Choroid plexus epithelial cell (primary cell): ENCODE results near the gene AQP10.

Experiments
- DNase-seq: peaks from one replicate; pipeline ENCODE4 v3.0.0-alpha.2; 2010; ENCODE audit warnings: low read depth
- H3K4me3 ChIP-seq: 2 replicates; pipeline ENCODE4 v1.5.1; 2011; ENCODE audit warnings: low read depth, mild to moderate bottlenecking, control low read depth, low read length, moderate library complexity
- TF ChIP-seq, protein P1 (sequence below): conservative IDR thresholded peaks from 2 replicates; pipeline ENCODE4 v1.5.1; 2011; ENCODE audit warnings: low read depth, mild to moderate bottlenecking, control low read depth, inconsistent platforms, low read length, moderate library complexity

The AQP10 gene

DNA sequence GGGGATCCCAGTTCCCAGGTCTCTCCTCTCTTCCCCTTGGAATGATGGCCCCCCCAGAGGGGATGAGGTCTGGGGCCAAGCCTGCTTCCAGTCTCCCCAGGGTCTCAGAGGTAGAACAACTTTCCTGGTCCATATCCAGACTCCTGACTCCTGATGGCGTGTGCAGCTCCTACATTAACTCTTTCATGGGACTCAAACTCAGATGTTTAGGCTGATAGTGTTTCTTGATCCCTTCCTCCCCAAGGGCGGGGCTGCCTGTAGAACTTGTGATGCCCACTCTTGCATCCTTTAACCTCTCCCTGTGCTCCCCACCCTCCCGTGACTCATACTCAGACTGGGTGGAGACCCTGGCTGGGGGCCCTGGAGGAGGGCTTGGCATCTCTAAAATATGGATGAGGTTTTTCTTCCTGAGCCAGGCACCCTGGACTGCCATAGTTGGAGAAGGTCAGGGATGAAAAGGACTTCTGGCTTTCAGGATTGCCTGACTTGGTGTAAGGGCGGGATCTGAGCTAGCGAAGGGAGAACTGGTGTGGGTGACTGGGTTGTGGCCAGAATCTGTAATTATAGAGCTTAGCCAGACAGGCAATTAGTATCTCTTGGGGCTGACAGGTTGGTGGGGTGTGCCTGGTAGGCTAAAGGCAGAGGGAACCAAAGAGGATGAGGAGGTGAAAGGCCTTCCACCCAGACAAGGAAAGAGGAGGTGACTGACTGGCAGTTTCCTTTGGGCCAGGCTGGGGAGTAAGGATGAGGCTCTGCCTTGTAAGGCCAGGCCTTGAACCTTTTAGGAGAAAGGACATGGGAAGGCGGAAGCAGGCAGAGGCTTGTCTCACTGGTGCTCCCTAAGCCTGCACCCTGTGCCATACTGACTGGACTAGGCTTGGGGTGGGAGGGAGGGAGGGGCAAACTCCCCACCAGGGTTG, 5.9 kb downstream of the AQP10 start:
- TF ChIP-seq, protein P1, sequence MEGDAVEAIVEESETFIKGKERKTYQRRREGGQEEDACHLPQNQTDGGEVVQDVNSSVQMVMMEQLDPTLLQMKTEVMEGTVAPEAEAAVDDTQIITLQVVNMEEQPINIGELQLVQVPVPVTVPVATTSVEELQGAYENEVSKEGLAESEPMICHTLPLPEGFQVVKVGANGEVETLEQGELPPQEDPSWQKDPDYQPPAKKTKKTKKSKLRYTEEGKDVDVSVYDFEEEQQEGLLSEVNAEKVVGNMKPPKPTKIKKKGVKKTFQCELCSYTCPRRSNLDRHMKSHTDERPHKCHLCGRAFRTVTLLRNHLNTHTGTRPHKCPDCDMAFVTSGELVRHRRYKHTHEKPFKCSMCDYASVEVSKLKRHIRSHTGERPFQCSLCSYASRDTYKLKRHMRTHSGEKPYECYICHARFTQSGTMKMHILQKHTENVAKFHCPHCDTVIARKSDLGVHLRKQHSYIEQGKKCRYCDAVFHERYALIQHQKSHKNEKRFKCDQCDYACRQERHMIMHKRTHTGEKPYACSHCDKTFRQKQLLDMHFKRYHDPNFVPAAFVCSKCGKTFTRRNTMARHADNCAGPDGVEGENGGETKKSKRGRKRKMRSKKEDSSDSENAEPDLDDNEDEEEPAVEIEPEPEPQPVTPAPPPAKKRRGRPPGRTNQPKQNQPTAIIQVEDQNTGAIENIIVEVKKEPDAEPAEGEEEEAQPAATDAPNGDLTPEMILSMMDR: no peak
- peak overlapping the region; percentile 76 for H3K4me3 ChIP-seq
- peak; percentile 34 for DNase-seq

DNA sequence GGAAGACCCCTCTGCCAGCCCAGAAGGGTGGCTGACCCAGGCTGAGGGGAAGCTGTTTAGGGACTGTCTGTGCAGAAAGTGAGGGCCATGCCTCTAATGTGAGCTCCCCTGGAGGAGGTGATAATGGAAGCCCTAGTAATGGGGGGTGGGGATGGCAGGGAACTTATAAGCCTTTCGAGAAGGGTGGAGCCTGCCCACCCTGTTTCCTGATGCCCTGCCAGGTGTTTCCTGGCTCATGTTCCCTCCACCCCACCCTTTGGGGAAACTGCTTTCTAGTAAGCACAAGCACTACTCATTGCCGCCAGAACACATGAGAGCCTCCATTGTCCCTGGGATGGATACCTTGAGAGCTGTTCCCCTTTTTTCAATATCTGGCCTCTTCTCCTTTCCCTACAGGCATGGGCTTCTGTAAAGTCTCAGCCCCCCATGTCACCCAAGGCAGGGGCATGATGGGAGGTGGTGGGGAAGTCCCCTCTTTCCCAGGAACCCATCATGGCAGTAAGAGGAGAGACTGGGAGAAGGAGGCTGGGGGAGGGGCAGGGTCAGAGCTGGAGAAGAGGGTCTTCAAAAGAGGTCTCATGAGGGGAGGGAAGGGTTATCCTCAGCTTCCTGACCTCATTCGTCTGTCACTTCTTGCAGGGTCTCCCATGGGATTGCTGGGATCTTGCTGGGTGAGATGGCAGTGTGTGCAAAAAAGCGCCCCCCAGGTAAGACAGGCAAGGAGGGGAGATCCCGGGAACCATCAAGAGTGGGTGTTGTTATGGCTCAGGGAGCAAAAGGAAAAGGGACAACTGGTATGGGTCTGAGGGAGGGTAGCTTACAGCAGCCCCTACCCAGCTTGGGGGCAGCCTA, 6.8 kb downstream of the AQP10 start:
- TF ChIP-seq, protein P1: no peak
- peak overlapping the region; percentile 50 for H3K4me3 ChIP-seq
- no peak for DNase-seq

DNA sequence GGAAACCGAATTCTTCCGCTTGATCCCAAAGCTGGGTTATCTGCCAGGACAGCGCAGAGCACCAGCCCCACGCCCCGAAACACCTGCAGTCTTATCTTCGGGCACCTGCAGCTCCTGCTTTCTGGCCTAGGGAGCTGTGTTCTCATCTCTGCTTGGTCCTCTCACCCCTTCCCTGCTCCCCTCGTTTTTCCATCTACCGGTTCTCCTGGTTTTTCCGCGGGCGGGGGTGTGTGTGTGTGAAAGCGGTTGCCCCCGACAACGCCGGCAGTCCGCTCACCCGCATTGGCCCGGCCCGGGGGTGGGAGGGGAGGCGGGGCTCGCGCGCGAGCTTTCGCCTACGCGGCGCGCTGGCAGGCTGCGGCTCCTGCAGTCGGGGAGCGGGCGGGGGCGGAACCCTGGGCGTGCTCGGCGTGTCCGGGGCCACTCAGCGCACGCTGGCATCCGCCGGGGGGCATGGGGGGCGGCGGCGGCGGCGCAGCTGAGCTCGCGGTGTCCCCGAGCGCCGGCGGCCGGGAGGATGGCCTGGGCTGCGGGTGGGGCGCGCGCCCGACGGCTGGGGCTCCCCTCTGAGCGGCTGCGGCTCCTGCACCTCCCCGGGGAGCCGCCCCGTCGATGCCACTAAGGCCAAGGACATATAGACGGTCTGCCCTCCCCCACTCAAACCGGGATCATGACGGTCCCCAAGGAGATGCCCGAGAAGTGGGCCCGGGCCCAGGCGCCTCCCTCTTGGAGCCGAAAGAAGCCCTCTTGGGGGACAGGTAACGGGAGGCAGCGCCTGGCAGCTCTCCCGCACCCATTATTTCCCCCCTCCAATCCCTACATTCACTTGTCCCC, 7.6 kb downstream of the AQP10 start:
- peak overlapping the region; percentile 50 for H3K4me3 ChIP-seq
- peak; percentile 59 for DNase-seq
- TF ChIP-seq, protein P1: no peak

DNA sequence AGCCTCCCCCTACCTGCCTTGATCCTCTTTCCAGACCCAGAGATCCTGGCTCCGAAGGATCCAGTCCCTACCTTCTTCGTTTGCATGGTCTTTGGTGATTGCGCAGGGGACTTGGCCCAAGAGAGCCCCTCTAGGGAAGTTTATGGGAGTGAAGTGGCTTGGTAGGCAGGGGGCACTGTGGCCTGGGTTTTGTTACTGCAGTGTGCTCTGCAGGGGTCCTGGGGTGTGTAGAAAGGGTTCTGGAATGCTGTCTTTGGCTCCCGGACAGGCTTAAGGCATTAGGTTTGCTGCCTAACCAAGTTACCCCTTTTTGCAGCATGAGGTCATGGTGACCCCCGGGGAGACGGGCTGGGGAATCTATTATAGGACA, 8.2 kb downstream of the AQP10 start:
- TF ChIP-seq, protein P1: peak; percentile 69
- H3K4me3 ChIP-seq: peak overlapping the region; percentile 50
- peak; percentile 84 for DNase-seq

DNA sequence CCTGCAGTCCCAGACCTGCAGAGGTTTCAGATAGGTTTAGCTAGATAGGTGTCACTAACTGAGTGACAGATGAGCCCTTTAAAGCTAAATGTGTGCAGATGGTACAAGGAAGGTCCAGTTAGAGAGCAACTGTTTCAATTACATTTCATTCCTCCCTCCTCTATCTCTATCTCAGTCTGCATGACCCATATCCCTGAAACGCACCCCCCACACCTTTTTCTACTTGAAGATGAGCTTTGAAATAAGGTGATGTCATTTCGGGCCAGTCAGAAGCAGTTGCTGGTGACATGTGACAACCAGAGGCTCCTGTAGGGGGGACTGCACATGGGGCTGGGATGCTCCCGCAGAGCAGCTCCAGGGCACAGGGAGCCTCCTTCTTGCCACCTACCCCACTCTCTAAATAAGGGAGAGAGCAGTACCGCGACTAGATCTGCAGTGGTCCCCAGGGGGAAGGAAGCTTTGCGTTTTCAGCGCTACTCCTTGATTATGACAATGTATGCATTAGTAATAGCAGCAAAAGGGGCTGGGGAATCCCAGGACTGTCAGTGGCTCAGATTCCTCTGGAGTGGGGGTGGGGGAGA, 8.7 kb downstream of the AQP10 start:
- no peak for DNase-seq
- TF ChIP-seq, protein P1: no peak
- no peak overlapping the region for H3K4me3 ChIP-seq

DNA sequence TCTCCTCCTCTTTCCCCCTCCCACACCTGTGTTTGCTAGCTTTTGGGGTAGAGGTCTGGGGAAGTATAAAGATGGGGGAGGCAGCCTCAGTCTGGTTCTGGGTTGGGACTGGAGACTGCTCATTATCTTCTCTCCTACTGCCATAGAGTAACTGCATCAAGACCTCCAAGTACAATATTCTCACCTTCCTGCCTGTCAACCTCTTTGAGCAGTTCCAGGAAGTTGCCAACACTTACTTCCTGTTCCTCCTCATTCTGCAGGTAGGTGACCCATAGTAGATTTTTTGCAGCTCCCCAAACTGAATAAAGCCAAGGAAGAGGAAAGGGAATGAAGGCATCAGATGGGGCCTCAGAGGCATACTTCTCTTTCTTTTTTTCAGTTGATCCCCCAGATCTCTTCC, 9.8 kb downstream of the AQP10 start:
- no peak for DNase-seq
- TF ChIP-seq, protein P1: no peak
- no peak overlapping the region for H3K4me3 ChIP-seq
